ENCODE data around the gene TMEM95. TPM values are rescaled to one million over a fixed set of nuclear protein-coding genes. Genes with fewer than 3 reads are reported as not detected.
A peak's percentile ranks its signal among the peaks of the same experiment; 100 is the strongest.

Gene TMEM95
- total RNA-seq, 1 donor from 2014 or later = not detected

DNA sequence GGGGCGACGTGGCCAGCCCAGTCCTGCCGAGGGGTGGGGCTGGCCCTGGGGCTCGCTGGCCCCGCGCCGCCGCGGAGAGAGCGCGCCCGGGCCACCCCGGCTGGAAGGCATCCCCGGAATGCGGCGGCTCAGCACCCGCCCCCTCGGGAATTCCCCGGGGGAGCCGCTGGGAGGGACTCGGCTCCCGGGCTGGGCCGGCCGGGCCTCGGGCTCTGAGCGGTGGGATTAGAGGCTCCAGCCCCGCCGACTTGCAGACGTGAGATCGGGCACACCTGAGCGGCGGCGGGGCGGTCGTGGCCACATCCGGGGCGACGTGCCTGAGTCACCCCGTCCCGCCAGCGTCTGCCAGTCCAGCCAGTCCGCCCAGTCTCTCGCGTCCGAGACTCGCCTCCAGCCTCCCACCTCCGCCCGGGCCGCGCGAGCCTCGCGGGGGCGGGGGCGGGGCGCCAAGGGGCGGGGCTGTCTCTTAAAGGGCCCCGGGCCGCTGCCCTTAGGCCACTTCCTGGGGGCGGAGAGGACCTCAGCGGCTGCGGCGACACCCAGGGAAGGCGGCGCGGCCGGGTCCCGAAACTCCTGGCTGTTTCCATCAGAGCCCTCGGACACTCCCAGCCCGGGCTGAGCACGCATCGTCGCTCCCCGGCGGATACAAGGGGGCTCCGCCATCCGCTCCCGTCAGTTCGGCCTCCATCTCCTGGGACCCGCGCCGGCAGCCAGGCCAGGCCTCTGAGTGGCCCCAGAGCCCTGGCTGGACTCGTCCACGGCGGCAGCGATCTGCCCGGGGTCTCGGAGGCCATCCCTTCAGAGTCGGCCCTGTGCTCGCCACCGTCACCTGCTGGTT lies 3.1 kb upstream of the TMEM95 start, which contains the start of gene KCTD11:
TSS of gene KCTD11 (plus strand) at position 498 of the 838 bp plus-strand sequence.
- Histone ChIP-seq H3K27me3 (ENCODE audit: control insufficient read depth, insufficient read depth, low read length) (no peaks in the 10 kb centered on the region), H3K36me3 (ENCODE audit: control insufficient read depth, insufficient read depth, low read length) (no peaks in the 10 kb centered on the region), H3K4me3 (ENCODE audit: low read depth, low read length) (peak within 1 kb of the TSS; percentile 89)
- TF ChIP-seq, protein P1, sequence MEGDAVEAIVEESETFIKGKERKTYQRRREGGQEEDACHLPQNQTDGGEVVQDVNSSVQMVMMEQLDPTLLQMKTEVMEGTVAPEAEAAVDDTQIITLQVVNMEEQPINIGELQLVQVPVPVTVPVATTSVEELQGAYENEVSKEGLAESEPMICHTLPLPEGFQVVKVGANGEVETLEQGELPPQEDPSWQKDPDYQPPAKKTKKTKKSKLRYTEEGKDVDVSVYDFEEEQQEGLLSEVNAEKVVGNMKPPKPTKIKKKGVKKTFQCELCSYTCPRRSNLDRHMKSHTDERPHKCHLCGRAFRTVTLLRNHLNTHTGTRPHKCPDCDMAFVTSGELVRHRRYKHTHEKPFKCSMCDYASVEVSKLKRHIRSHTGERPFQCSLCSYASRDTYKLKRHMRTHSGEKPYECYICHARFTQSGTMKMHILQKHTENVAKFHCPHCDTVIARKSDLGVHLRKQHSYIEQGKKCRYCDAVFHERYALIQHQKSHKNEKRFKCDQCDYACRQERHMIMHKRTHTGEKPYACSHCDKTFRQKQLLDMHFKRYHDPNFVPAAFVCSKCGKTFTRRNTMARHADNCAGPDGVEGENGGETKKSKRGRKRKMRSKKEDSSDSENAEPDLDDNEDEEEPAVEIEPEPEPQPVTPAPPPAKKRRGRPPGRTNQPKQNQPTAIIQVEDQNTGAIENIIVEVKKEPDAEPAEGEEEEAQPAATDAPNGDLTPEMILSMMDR (IDR thresholded peaks at IDR 0.05; ENCODE audit: insufficient read depth, low read length, poor library complexity, severe bottlenecking) = peak; percentile 75
- peak; percentile 62 for DNase-seq (ENCODE audit: low read depth)

DNA sequence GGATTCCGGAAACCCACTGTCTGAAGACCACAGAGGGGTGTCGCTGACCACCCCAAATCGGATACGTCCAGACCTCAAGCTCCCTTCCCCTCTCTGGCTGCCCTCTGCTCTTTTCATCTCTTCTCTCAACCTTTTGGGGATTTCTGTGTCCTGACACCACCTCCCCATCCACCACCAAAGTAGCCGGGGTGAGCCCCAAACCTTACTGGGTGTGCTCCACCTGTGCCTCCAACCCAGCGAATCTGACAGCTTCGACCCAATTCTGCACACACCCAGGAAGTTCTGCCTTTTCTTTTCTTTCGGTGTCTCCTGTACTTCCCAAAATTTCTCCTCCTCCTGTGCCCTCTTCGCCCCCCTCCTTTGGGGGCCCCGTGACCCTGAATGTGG lies 2.5 kb upstream of the TMEM95 start:
- DNase-seq (ENCODE audit: low read depth) = no peak
- no peaks in the 10 kb centered on the region for H3K27me3 ChIP-seq (ENCODE audit: control insufficient read depth, insufficient read depth, low read length)
- TF ChIP-seq, protein P1 (IDR thresholded peaks at IDR 0.05; ENCODE audit: insufficient read depth, low read length, poor library complexity, severe bottlenecking) = no peak
- no peaks in the 10 kb centered on the region for H3K36me3 ChIP-seq (ENCODE audit: control insufficient read depth, insufficient read depth, low read length)
- H3K4me3 ChIP-seq (ENCODE audit: low read depth, low read length) = peak overlapping the region; percentile 89

DNA sequence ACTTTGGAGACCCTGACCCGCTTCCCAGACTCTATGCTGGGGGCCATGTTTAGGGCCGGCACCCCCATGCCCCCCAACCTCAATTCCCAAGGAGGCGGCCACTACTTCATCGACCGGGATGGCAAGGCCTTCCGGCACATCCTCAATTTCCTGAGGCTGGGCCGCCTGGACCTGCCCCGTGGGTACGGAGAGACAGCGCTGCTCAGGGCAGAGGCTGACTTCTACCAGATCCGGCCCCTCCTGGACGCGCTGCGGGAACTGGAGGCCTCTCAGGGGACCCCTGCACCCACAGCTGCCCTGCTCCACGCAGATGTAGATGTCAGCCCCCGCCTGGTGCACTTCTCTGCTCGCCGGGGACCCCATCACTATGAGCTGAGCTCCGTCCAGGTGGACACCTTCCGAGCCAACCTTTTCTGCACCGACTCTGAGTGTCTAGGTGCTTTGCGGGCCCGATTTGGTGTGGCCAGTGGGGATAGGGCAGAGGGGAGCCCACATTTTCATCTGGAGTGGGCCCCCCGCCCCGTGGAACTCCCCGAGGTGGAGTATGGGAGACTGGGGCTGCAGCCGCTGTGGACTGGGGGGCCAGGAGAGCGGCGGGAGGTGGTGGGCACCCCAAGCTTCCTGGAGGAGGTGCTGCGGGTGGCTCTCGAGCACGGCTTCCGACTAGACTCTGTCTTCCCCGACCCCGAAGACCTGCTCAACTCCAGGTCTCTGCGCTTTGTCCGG lies 1.9 kb upstream of the TMEM95 start:
- Histone ChIP-seq H3K4me3 (ENCODE audit: low read depth, low read length) (peak overlapping the region; percentile 89), H3K36me3 (ENCODE audit: control insufficient read depth, insufficient read depth, low read length) (no peaks in the 10 kb centered on the region), H3K27me3 (ENCODE audit: control insufficient read depth, insufficient read depth, low read length) (no peaks in the 10 kb centered on the region)
- TF ChIP-seq, protein P1 (IDR thresholded peaks at IDR 0.05; ENCODE audit: insufficient read depth, low read length, poor library complexity, severe bottlenecking) = no peak
- no peak for DNase-seq (ENCODE audit: low read depth)

DNA sequence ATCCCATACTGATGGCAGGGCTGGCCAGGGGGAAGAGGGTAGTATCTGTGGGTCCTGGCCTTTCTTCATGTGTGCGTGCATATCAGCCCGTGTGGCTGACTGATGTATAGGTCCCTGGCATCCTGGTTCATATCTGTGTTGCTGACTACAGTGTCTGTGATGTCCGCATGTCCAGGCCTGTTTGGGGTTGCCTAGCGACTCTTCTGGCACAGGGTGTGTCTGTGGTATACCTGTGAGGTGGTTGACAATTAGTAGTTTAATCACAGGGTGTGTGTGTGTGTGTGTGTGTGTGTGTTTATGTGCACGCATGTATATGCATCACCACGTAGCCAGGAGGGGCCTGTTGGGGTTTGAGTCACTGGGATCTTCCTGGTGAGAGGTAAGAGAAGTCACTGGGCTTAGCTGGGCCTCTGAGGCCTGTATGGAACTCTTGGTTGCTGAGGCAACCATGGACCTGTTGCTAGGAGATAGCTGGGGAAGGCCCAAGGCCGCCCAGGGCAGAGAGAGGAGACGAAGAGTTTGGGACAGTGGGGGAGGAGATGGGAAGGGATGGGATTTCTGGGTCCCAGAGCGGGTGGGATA lies 603 bp upstream of the TMEM95 start:
- H3K27me3 ChIP-seq (ENCODE audit: control insufficient read depth, insufficient read depth, low read length) = no peaks in the 10 kb centered on the region
- DNase-seq (ENCODE audit: low read depth) = no peak
- TF ChIP-seq, protein P1 (IDR thresholded peaks at IDR 0.05; ENCODE audit: insufficient read depth, low read length, poor library complexity, severe bottlenecking) = no peak
- no peaks in the 10 kb centered on the region for H3K36me3 ChIP-seq (ENCODE audit: control insufficient read depth, insufficient read depth, low read length)
- H3K4me3 ChIP-seq (ENCODE audit: low read depth, low read length) = no peak overlapping the region

DNA sequence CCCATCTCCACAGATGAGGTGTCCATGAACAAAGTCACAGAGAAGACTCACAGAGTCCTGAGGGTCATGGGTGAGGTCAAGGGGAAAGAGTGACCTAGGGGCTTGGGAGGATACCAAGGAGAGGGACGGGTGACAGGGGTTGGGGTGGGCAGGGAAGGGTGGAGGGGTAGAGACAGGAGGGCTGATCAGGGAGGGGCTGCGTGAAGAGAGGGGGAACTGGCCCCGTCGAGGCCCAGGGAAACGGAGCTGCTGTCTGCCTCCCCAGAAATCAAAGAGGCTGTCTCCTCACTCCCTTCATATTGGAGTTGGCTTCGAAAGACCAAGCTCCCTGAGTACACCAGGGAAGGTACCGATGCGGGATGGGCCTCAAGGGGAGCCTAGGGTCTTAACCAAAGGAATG lies 617 bp downstream of the TMEM95 start:
- DNase-seq (ENCODE audit: low read depth) = no peak
- H3K4me3 ChIP-seq (ENCODE audit: low read depth, low read length) = no peak overlapping the region
- H3K36me3 ChIP-seq (ENCODE audit: control insufficient read depth, insufficient read depth, low read length) = no peaks in the 10 kb centered on the region
- no peaks in the 10 kb centered on the region for H3K27me3 ChIP-seq (ENCODE audit: control insufficient read depth, insufficient read depth, low read length)
- TF ChIP-seq, protein P1 (IDR thresholded peaks at IDR 0.05; ENCODE audit: insufficient read depth, low read length, poor library complexity, severe bottlenecking) = no peak

Measured in kidney epithelial cell (primary cell).